GM12878 (cell line): ENCODE measurements around the gene SPA17. TPM values are rescaled to one million over a fixed set of nuclear protein-coding genes. Genes with fewer than 3 reads are reported as not detected.

Source experiments
- ATF3 ChIP-seq: IDR thresholded peaks from 2 replicates; pipeline ENCODE4 v1.6.1; 2011; ENCODE audit warnings: low read depth, mild to moderate bottlenecking, low read length, moderate library complexity, borderline replicate concordance; ENCODE audit errors: extremely low read depth
- BMI1 ChIP-seq: fragments of 450-650 bp; IDR thresholded peaks from 2 replicates; pipeline ENCODE4 v1.6.1; 2016; ENCODE audit warnings: mild to moderate bottlenecking, moderate library complexity, borderline replicate concordance
- BRCA1 ChIP-seq: IDR thresholded peaks from 2 replicates; pipeline ENCODE4 v1.6.1; 2011; ENCODE audit warnings: low read depth, low read length, improper control_type of control experiment
- CEBPB ChIP-seq, 2 experiments: fragments of 150-350 bp in 1 of 2; IDR thresholded peaks; 2 replicates each; pipeline ENCODE4 v1.6.1; 2012 to 2014; ENCODE audit warnings: low read depth in 2 of 2, low read length in 2 of 2, borderline replicate concordance in 1 of 2, inconsistent platforms in 1 of 2
- E2F8 ChIP-seq: fragments of 450-650 bp; IDR thresholded peaks from 2 replicates; pipeline ENCODE4 v1.6.1; 2018; ENCODE audit warnings: mild to moderate bottlenecking, low read depth, moderate library complexity; ENCODE audit not compliant: partially characterized antibody
- EP300 ChIP-seq, 2 experiments: fragments of 150-350 bp in 1 of 2; IDR thresholded peaks; 2 replicates each; pipeline ENCODE4 v1.6.1; 2011 to 2012; ENCODE audit warnings: low read depth in 2 of 2, low read length in 2 of 2, borderline replicate concordance in 1 of 2, improper control_type of control experiment in 1 of 2, inconsistent platforms in 1 of 2; ENCODE audit not compliant: control insufficient read depth in 1 of 2
- NR2C1 ChIP-seq: fragments of 450-650 bp; IDR thresholded peaks from 2 replicates; pipeline ENCODE4 v1.6.1; 2017; ENCODE audit warnings: antibody characterized with exemption, mild to moderate bottlenecking, moderate library complexity
- PKNOX1 ChIP-seq: fragments of 450-650 bp; IDR thresholded peaks from 2 replicates; pipeline ENCODE4 v1.6.1; 2016; ENCODE audit warnings: mild to moderate bottlenecking
- RBBP5 ChIP-seq: fragments of 200-600 bp; sonication (generic); conservative IDR thresholded peaks from 2 replicates; pipeline ENCODE4 v1.6.1; 2016
- SUZ12 ChIP-seq: fragments of 200-600 bp; sonication (generic); IDR thresholded peaks from one replicate; pipeline ENCODE4 v1.6.1; 2018; ENCODE audit warnings: antibody characterized with exemption, mild to moderate bottlenecking; ENCODE audit not compliant: unreplicated experiment
- TCF12 ChIP-seq: IDR thresholded peaks from 2 replicates; pipeline ENCODE4 v1.6.1; 2011; ENCODE audit warnings: low read depth, mild to moderate bottlenecking, low read length
- TCF3 ChIP-seq: IDR thresholded peaks from 2 replicates; pipeline ENCODE4 v1.6.1; 2012; ENCODE audit warnings: low read depth, mild to moderate bottlenecking, low read length, borderline replicate concordance; ENCODE audit not compliant: insufficient read depth
- ZBED1 ChIP-seq: IDR thresholded peaks from 2 replicates; pipeline ENCODE4 v1.6.1; 2016; ENCODE audit warnings: borderline replicate concordance
- ZBTB33 ChIP-seq: fragments of 450-650 bp; IDR thresholded peaks from 2 replicates; pipeline ENCODE4 v1.6.1; 2017; ENCODE audit warnings: mild to moderate bottlenecking
- ZNF207 ChIP-seq: fragments of 450-650 bp; IDR thresholded peaks from 2 replicates; pipeline ENCODE4 v1.6.1; 2014; ENCODE audit warnings: antibody characterized with exemption, mild to moderate bottlenecking, borderline replicate concordance
- ZZZ3 ChIP-seq: IDR thresholded peaks from 2 replicates; pipeline ENCODE4 v1.6.1; 2011; ENCODE audit warnings: low read depth; ENCODE audit not compliant: control insufficient read depth, insufficient read length
- polyA plus RNA-seq, 11 experiments: library from polyadenylated mRNA; depleted of rRNA in 4 of 11; unstranded in 6 of 11; stranded (reverse) in 5 of 11; fragments of >200 nt; fragmentation: Nextera tagmentation in 4 of 11; fragmentation: Illumina TruSeq in 1 of 11; extraction: Ambion mirVana in 4 of 11; extraction: Trizol in 1 of 11; gene quantifications; 1 replicate in 1 of 11; 2 replicates in 10 of 11; pipeline versions ENCODE4 v1.2.1 to v1.2.3, GENCODE V29; 2011 to 2016; ENCODE audit warnings: inconsistent platforms in 2 of 11, missing spikeins in 2 of 11, low read depth in 1 of 11
- total RNA-seq, 4 experiments: library from RNA; depleted of rRNA in 3 of 4; stranded (reverse); fragments of >200 nt in 3 of 4; fragmentation: Illumina TruSeq in 1 of 4; extraction: Trizol in 1 of 4; gene quantifications; 2 replicates each; pipeline versions ENCODE4 v1.2.1 to v1.2.3, GENCODE V29; 2013 to 2021
- TF ChIP-seq, protein P1 (sequence below): fragments of 450-650 bp; IDR thresholded peaks from 2 replicates; pipeline ENCODE4 v1.6.1; 2018; ENCODE audit warnings: borderline replicate concordance, mild to moderate bottlenecking; ENCODE audit not compliant: partially characterized antibody
- TF ChIP-seq, protein P2 (sequence below): IDR thresholded peaks from 2 replicates; pipeline ENCODE4 v1.6.1; 2012; ENCODE audit warnings: low read depth, low read length, improper control_type of control experiment

The SPA17 gene
- total and polyA plus RNA-seq, 10 of the 15 experiments (the other 5 are each of a cell fraction or from before 2014, with no cell fraction given), result 2.9 to 13.2 (median 8.5) TPM

- TF ChIP-seq, protein P1, sequence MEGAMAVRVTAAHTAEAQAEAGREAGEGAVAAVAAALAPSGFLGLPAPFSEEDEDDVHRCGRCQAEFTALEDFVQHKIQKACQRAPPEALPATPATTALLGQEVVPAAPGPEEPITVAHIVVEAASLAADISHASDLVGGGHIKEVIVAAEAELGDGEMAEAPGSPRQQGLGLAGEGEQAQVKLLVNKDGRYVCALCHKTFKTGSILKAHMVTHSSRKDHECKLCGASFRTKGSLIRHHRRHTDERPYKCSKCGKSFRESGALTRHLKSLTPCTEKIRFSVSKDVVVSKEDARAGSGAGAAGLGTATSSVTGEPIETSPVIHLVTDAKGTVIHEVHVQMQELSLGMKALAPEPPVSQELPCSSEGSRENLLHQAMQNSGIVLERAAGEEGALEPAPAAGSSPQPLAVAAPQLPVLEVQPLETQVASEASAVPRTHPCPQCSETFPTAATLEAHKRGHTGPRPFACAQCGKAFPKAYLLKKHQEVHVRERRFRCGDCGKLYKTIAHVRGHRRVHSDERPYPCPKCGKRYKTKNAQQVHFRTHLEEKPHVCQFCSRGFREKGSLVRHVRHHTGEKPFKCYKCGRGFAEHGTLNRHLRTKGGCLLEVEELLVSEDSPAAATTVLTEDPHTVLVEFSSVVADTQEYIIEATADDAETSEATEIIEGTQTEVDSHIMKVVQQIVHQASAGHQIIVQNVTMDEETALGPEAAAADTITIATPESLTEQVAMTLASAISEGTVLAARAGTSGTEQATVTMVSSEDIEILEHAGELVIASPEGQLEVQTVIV, result no peak
- TF ChIP-seq TCF12 (no peak), BRCA1 (no peak), BMI1 (no peak), ZNF207 (no peak), E2F8 (no peak), ATF3 (no peak), RBBP5 (no peak), CEBPB (IDR thresholded peaks at IDR 0.05; ENCODE audit: borderline replicate concordance in 1 of 2, low read depth in 2 of 2, low read length in 2 of 2) (no peak), NR2C1 (no peak), ZBTB33 (no peak), PKNOX1 (no peak), ZZZ3 (no peak), SUZ12 (peak; percentile 48), TCF3 (no peak), EP300 (IDR thresholded peaks at IDR 0.05; ENCODE audit: borderline replicate concordance in 1 of 2, control insufficient read depth in 1 of 2, low read depth in 2 of 2, low read length in 2 of 2) (peak in 1 of 2 experiments; percentile 60; a peak in 2 of 4 replicates), ZBED1 (no peak)
- TF ChIP-seq, protein P2, sequence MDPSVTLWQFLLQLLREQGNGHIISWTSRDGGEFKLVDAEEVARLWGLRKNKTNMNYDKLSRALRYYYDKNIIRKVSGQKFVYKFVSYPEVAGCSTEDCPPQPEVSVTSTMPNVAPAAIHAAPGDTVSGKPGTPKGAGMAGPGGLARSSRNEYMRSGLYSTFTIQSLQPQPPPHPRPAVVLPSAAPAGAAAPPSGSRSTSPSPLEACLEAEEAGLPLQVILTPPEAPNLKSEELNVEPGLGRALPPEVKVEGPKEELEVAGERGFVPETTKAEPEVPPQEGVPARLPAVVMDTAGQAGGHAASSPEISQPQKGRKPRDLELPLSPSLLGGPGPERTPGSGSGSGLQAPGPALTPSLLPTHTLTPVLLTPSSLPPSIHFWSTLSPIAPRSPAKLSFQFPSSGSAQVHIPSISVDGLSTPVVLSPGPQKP, result no peak
Observed at GRCh38 chr11:124717786-124718651, 44.3 kb downstream of the SPA17 start (continued).
